H1 (cell line): Measurements from ENCODE around the gene CIZ1. TPM values are rescaled to one million over a fixed set of nuclear protein-coding genes. Genes with fewer than 3 reads are reported as not detected.

Experiments
- CTCF ChIA-PET: fragments of 300-600 bp; sonication (Branson Sonifier 250); formaldehyde crosslinking; loops from one replicate; lab custom pipeline; 2021; ENCODE audit not compliant: partially characterized antibody; lab: Charles Lee
- POLR2A ChIA-PET: fragments of 300-600 bp; sonication (Branson Sonifier 250); formaldehyde crosslinking; loops from one replicate; lab custom pipeline; 2021; ENCODE audit warnings: inconsistent platforms; ENCODE audit not compliant: partially characterized antibody; lab: Charles Lee
- DNase-seq, 2 experiments: peaks; one replicate each; pipeline versions ENCODE4 v3.0.0 to v3.0.0-alpha.2; 2010 to 2022; ENCODE audit warnings: low spot score in 2 of 2, low read depth in 1 of 2, mixed read lengths in 1 of 2
- FAIRE-seq: peaks from 2 replicates; lab custom pipeline; 2011; peaks lifted over from hg19 to GRCh38; lab: Jason Lieb, UNC
- H2AFZ ChIP-seq: 2 replicates; pipeline ENCODE4 v1.8.1; 2012; ENCODE audit warnings: low read length, inconsistent platforms
- H2AK5ac ChIP-seq: 2 replicates; pipeline ENCODE4 v1.6.1; 2013; ENCODE audit warnings: low read depth, low read length
- H2BK120ac ChIP-seq: replicated peaks from 2 replicates; pipeline ENCODE3; 2013; ENCODE audit warnings: low read depth, low read length, inconsistent platforms
- H2BK12ac ChIP-seq: 2 replicates; pipeline ENCODE4 v1.6.1; 2013; ENCODE audit warnings: low read depth, low read length
- H2BK15ac ChIP-seq: 2 replicates; pipeline ENCODE4 v1.6.1; 2013; ENCODE audit warnings: low read length
- H2BK20ac ChIP-seq: 2 replicates; pipeline ENCODE4 v1.6.1; 2013; ENCODE audit warnings: low read length
- H2BK5ac ChIP-seq: 2 replicates; pipeline ENCODE4 v1.6.1; 2013; ENCODE audit warnings: low read depth, low read length
- H3K14ac ChIP-seq: 2 replicates; pipeline ENCODE4 v1.6.1; 2013; ENCODE audit warnings: inconsistent platforms; ENCODE audit not compliant: insufficient read length
- H3K18ac ChIP-seq: 2 replicates; pipeline ENCODE4 v1.6.1; 2013; ENCODE audit warnings: low read length; ENCODE audit errors: extremely low read depth
- H3K23ac ChIP-seq: 2 replicates; pipeline ENCODE4 v1.6.1; 2013; ENCODE audit warnings: inconsistent platforms; ENCODE audit not compliant: insufficient read length
- H3K23me2 ChIP-seq: 2 replicates; pipeline ENCODE4 v1.6.1; 2013; ENCODE audit warnings: low read depth, low read length
- H3K27ac ChIP-seq: 2 replicates; pipeline ENCODE4 v1.6.1; 2011; ENCODE audit warnings: low read depth, low read length, inconsistent platforms
- H3K27me3 ChIP-seq, 4 experiments: replicated peaks in 1 of 4; 1 replicate in 1 of 4; 2 replicates in 3 of 4; pipeline versions ENCODE4 v1.6.1 to v1.8.1; 2011 to 2013; ENCODE audit warnings: low read length in 3 of 4, mild to moderate bottlenecking in 3 of 4, inconsistent platforms in 2 of 4, mixed read lengths in 2 of 4, moderate library complexity in 1 of 4; ENCODE audit not compliant: control insufficient read depth in 3 of 4, insufficient read depth in 3 of 4; ENCODE audit errors: extremely low read depth in 1 of 4
- H3K36me3 ChIP-seq, 4 experiments: 2 replicates each; pipeline versions ENCODE4 v1.6.1 to v1.8.1; 2011 to 2013; ENCODE audit warnings: mild to moderate bottlenecking in 4 of 4, low read length in 3 of 4, moderate library complexity in 2 of 4, control low read depth in 1 of 4, inconsistent platforms in 1 of 4; ENCODE audit not compliant: insufficient read depth in 4 of 4, control insufficient read depth in 2 of 4
- H3K4ac ChIP-seq: replicated peaks from 2 replicates; pipeline ENCODE3; 2013; ENCODE audit warnings: low read length, low read depth, mixed read lengths, inconsistent platforms; ENCODE audit not compliant: insufficient read length
- H3K4me1 ChIP-seq, 4 experiments: replicated peaks in 1 of 4; 1 replicate in 1 of 4; 2 replicates in 3 of 4; pipeline versions ENCODE4 v1.6.1 to v1.8.1; 2011 to 2013; ENCODE audit warnings: low read length in 3 of 4, inconsistent platforms in 2 of 4, mixed read lengths in 1 of 4; ENCODE audit not compliant: insufficient read depth in 4 of 4, control insufficient read depth in 3 of 4
- H3K4me2 ChIP-seq, 2 experiments: 2 replicates each; pipeline versions ENCODE4 v1.6.1 to v1.8.1; 2011 to 2013; ENCODE audit warnings: low read depth in 2 of 2, low read length in 2 of 2, control low read depth in 1 of 2, inconsistent platforms in 1 of 2, mild to moderate bottlenecking in 1 of 2; ENCODE audit not compliant: insufficient read depth in 1 of 2
- H3K4me3 ChIP-seq, 4 experiments: fragments of 200-600, 300-600 bp in 1 of 4; sonication (generic), shearing (Covaris generic), sonication (Bioruptor Twin) in 1 of 4; 2 replicates each; pipeline versions ENCODE4 v1.5.1 to v1.8.1; 2011 to 2016; ENCODE audit warnings: low read length in 4 of 4, low read depth in 3 of 4, control low read depth in 2 of 4, inconsistent platforms in 2 of 4, mild to moderate bottlenecking in 2 of 4, mixed read lengths in 1 of 4, moderate library complexity in 1 of 4; ENCODE audit not compliant: insufficient read depth in 2 of 4; ENCODE audit errors: extremely low read depth in 1 of 4
- H3K56ac ChIP-seq: replicated peaks from 2 replicates; pipeline ENCODE3; 2013; ENCODE audit warnings: low read depth, mild to moderate bottlenecking, mixed read lengths, low read length, inconsistent platforms; ENCODE audit not compliant: insufficient read length
- H3K79me1 ChIP-seq: 2 replicates; pipeline ENCODE4 v1.6.1; 2013; ENCODE audit warnings: low read depth, low read length, control low read depth
- H3K79me2 ChIP-seq, 2 experiments: 2 replicates each; pipeline versions ENCODE4 v1.6.1 to v1.8.1; 2012 to 2013; ENCODE audit warnings: low read length in 2 of 2, mild to moderate bottlenecking in 2 of 2, inconsistent platforms in 1 of 2; ENCODE audit not compliant: insufficient read depth in 2 of 2, control insufficient read depth in 1 of 2
- H3K9ac ChIP-seq, 4 experiments: replicated peaks in 1 of 4; 1 replicate in 1 of 4; 2 replicates in 3 of 4; pipeline versions ENCODE4 v1.6.1 to v1.8.1; 2011 to 2013; ENCODE audit warnings: low read depth in 3 of 4, low read length in 3 of 4, control low read depth in 2 of 4, mild to moderate bottlenecking in 2 of 4, moderate library complexity in 2 of 4, inconsistent platforms in 1 of 4; ENCODE audit errors: extremely low read depth in 1 of 4
- H3K9me3 ChIP-seq, 2 experiments: 2 replicates each; pipeline versions ENCODE4 v1.6.1 to v1.8.1; 2012 to 2013; ENCODE audit warnings: mild to moderate bottlenecking in 2 of 2, moderate library complexity in 2 of 2, control low read depth in 1 of 2, inconsistent platforms in 1 of 2, low read depth in 1 of 2, low read length in 1 of 2, mixed read lengths in 1 of 2; ENCODE audit not compliant: insufficient read depth in 2 of 2
- H4K20me1 ChIP-seq, 2 experiments: replicated peaks in 1 of 2; 2 replicates each; pipeline versions ENCODE3 to v1.8.1; 2011 to 2013; ENCODE audit warnings: inconsistent platforms in 2 of 2, low read length in 2 of 2, mild to moderate bottlenecking in 1 of 2; ENCODE audit not compliant: insufficient read depth in 2 of 2, control insufficient read depth in 1 of 2
- H4K5ac ChIP-seq: 2 replicates; pipeline ENCODE4 v1.6.1; 2013; ENCODE audit warnings: low read length, low read depth, mixed read lengths, inconsistent platforms; ENCODE audit not compliant: insufficient read length
- H4K8ac ChIP-seq: 2 replicates; pipeline ENCODE4 v1.8.0; 2013; ENCODE audit warnings: mild to moderate bottlenecking, moderate library complexity, low read length, inconsistent platforms; ENCODE audit not compliant: insufficient read depth; ENCODE audit errors: extremely low read depth
- H4K91ac ChIP-seq: replicated peaks from 2 replicates; pipeline ENCODE3; 2013; ENCODE audit warnings: low read length, mixed read lengths, inconsistent platforms; ENCODE audit not compliant: insufficient read length
- CHD2 ChIP-seq: IDR thresholded peaks from 2 replicates; pipeline ENCODE4 v1.6.1; 2012; ENCODE audit warnings: low read length, improper control_type of control experiment
- FOSL1 ChIP-seq: IDR thresholded peaks from 2 replicates; pipeline ENCODE4 v1.6.1; 2011; ENCODE audit warnings: mild to moderate bottlenecking, low read depth, low read length, moderate library complexity; ENCODE audit not compliant: insufficient read depth
- JUN ChIP-seq: IDR thresholded peaks from 2 replicates; pipeline ENCODE4 v1.6.1; 2011; ENCODE audit warnings: low read depth, mild to moderate bottlenecking, improper control_type of control experiment, low read length
- PHF8 ChIP-seq: fragments of 200-600 bp; sonication (generic); conservative IDR thresholded peaks from 2 replicates; pipeline ENCODE4 v1.7.1; 2012; ENCODE audit warnings: low read depth, mild to moderate bottlenecking, inconsistent platforms, low read length, moderate library complexity
- SAP30 ChIP-seq: fragments of 300-600 bp; sonication (generic); IDR thresholded peaks from 2 replicates; pipeline ENCODE4 v1.7.1; 2012; ENCODE audit warnings: low read length, moderate library complexity, mild to moderate bottlenecking, inconsistent platforms; ENCODE audit not compliant: insufficient read depth, insufficient replicate concordance
- SP2 ChIP-seq: IDR thresholded peaks from 2 replicates; pipeline ENCODE4 v1.6.1; 2012; ENCODE audit warnings: mild to moderate bottlenecking, low read length, inconsistent platforms
- WGBS, 2 experiments: shearing (Covaris generic) in 1 of 2; methylation state at CpG; one replicate each; pipeline versions ENCODE4 v1.1.6 to v1.1.7; 2013 to 2015; ENCODE audit warnings: low lambda C conversion rate in 2 of 2, mixed read lengths in 2 of 2, inconsistent platforms in 1 of 2, low coverage in 1 of 2, missing lambda C conversion rate in 1 of 2; ENCODE audit not compliant: insufficient replicate concordance in 2 of 2, insufficient coverage in 1 of 2, insufficient read length in 1 of 2; ENCODE audit errors: extremely low coverage in 1 of 2, missing lambda C conversion rate in 1 of 2; 5-methylcytosine and 5-hydroxymethylcytosine counted together
- polyA plus RNA-seq, 7 experiments: library from polyadenylated mRNA; depleted of rRNA in 3 of 7; stranded (reverse) in 5 of 7; unstranded in 2 of 7; fragments of >200 nt in 5 of 7; fragments of 200-250 nt in 2 of 7; gene quantifications; 1 replicate in 5 of 7; 2 replicates in 1 of 7; 4 replicates in 1 of 7; pipeline versions ENCODE4 v1.2.1 to v1.2.3, GENCODE V29; 2011 to 2013; ENCODE audit warnings: missing spikeins in 2 of 7, mixed read lengths in 2 of 7
- total RNA-seq: library from RNA; stranded (reverse); fragmentation: NEBNext Ultra II Directional; extraction: Animal tissue kit (Norgen Biotek cat#: 25700); gene quantifications from 2 replicates; pipeline ENCODE4 v1.2.1, GENCODE V29; 2021

Gene CIZ1
- total and polyA plus RNA-seq, 2 of the 8 experiments (the other 6 are each of a cell fraction or from before 2014, with no cell fraction given), result 66.0 to 107 TPM

DNA sequence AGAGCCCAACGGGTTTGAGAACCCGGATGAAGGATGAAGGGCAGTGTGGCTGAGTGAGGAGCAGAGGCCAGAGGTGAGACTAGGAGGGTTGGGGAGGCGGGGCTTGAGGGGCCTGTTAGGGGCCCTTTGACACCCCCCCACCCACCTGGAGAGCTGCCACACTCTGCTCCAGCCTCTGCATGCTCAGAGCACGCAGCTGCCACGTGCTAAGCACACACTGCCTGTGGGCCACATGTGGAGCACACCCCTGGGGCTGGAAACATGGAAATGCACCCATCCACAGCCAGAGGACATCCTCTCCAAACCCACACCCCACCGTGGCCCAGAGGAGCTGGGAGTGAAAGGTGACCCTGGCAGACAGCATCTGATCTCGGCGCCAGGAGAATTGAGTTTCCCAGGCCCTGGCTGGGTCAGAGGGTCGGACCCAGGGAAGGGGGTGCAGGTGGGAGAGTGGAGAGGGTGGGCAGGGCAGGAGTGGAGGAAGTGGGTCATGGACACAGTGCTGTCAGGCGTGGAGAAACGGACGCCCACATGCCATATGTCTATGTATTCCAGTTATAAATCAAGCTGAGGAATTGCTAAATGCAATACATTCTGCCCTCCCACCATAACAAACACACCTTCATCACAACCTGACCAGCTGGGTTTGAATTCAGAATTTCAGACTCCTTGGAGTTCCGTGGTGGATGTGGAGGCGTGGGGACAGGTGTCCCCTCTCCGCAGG is 17.7 kb upstream of the CIZ1 start:
- H2BK15ac ChIP-seq, result no peak overlapping the region
- TF ChIP-seq PHF8, result no peak
- TF ChIP-seq SAP30, result no peak
- TF ChIP-seq FOSL1, result no peak
- no peak for TF ChIP-seq JUN
- TF ChIP-seq CHD2, result no peak
- TF ChIP-seq SP2, result no peak
- TF ChIP-seq, all 59 proteins: peak for 0
- CTCF ChIA-PET, result interaction anchor here (0.6 to 2.3 kb wide), 5 partner anchors 8 to 580 kb away, joined by 3 to 14 read pairs (median 3); no protein-coding TSS in a partner anchor
- Histone ChIP-seq H4K8ac (0 out of 2 replicates have a peak overlapping the region, but pooled peaks have one; percentile 42), H3K18ac (no peak overlapping the region), H3K9me3 (no peaks in the 10 kb centered on the region), H3K56ac (no peak overlapping the region), H3K27me3 (no peaks in the 10 kb centered on the region), H4K5ac (no peak overlapping the region), H2AK5ac (no peak overlapping the region), H2BK5ac (no peak overlapping the region), H2AFZ (no peak overlapping the region), H3K79me1 (no peaks in the 10 kb centered on the region; the same call in 1 of the 2 replicates), H3K4me2 (no peak overlapping the region), H3K9ac (no peak overlapping the region), H3K14ac (no peak overlapping the region), H3K23ac (no peak overlapping the region), H3K4me1 (peaks cover 3 to 9% (median 6%) of the 10 kb centered on the region in 4 experiments; a peak in 6 of 7 replicates), H3K4ac (no peak overlapping the region), H3K36me3 (no peaks in the 10 kb centered on the region), H3K79me2 (peaks cover 0 to 3% of the 10 kb centered on the region in 2 experiments; a peak in 1 of 4 replicates), H2BK20ac (no peak overlapping the region), H3K27ac (no peak overlapping the region), H4K20me1 (peaks cover under 1 to 9% of the 10 kb centered on the region in 2 experiments), H2BK12ac (no peak overlapping the region), H3K4me3 (no peak overlapping the region), H3K23me2 (peaks cover under 1% of the 10 kb centered on the region; the same call in 1 of the 2 replicates), H2BK120ac (no peak overlapping the region), H4K91ac (no peak overlapping the region)
- FAIRE-seq (no peak), DNase-seq (no peak)
- WGBS, 2 experiments, result 85% methylated on average over 14 of the region's 15 CpGs; no CpG with 5 or more reads in 1 of the 2 experiments
- POLR2A ChIA-PET, result interaction anchor here (0.7 to 1.0 kb wide), 3 partner anchors 16 to 58 kb away, joined by 3 read pairs; no protein-coding TSS in a partner anchor
